Loucy (cell line): Measurements from ENCODE around the gene PPP1R1C.
A peak's percentile ranks its signal among the peaks of the same experiment; 100 is the strongest.

ENCODE experiments used
- H2AFZ ChIP-seq: fragments of 200-600 bp; sonication (generic); 2 replicates; pipeline ENCODE4 v1.6.0; 2016; ENCODE audit warnings: antibody characterized with exemption, mild to moderate bottlenecking, low read length, moderate library complexity
- H3F3A ChIP-seq: fragments of 200-600 bp; 2 replicates; pipeline ENCODE4 v1.6.0; 2016; ENCODE audit warnings: antibody characterized with exemption, low read depth, mild to moderate bottlenecking
- H3K27me3 ChIP-seq: fragments of 200-600 bp; sonication (generic); 2 replicates; pipeline ENCODE4 v1.6.1; 2014; ENCODE audit warnings: low read length, mild to moderate bottlenecking; ENCODE audit not compliant: insufficient read depth, poor library complexity, severe bottlenecking
- H3K36me3 ChIP-seq: fragments of 200-600 bp; sonication (generic); 2 replicates; pipeline ENCODE4 v1.6.1; 2016; ENCODE audit warnings: low read length; ENCODE audit not compliant: insufficient read depth
- H3K4me1 ChIP-seq: fragments of 200-600 bp; sonication (generic); 2 replicates; pipeline ENCODE4 v1.5.1; 2014; ENCODE audit warnings: low read length, mild to moderate bottlenecking; ENCODE audit not compliant: insufficient read depth, poor library complexity, severe bottlenecking
- H3K4me2 ChIP-seq: fragments of 200-600 bp; sonication (generic); 2 replicates; pipeline ENCODE4 v1.6.0; 2014; ENCODE audit warnings: antibody characterized with exemption, low read length, low read depth, mild to moderate bottlenecking; ENCODE audit not compliant: poor library complexity, severe bottlenecking
- H3K4me3 ChIP-seq: fragments of 200-600 bp; sonication (generic); 2 replicates; pipeline ENCODE4 v1.5.1; 2014; ENCODE audit warnings: low read length, mild to moderate bottlenecking, mixed read lengths; ENCODE audit not compliant: poor library complexity, severe bottlenecking
- H3K79me2 ChIP-seq: fragments of 200-600 bp; sonication (generic); 2 replicates; pipeline ENCODE4 v1.6.1; 2014; ENCODE audit warnings: low read length; ENCODE audit not compliant: insufficient read depth
- H3K9ac ChIP-seq: fragments of 200-600 bp; sonication (generic); 2 replicates; pipeline ENCODE4 v1.6.0; 2014; ENCODE audit warnings: mild to moderate bottlenecking, low read depth, low read length, moderate library complexity; ENCODE audit not compliant: poor library complexity, severe bottlenecking
- H3K9me2 ChIP-seq: fragments of 200-600 bp; sonication (generic); replicated peaks from 2 replicates; pipeline ENCODE4 v1.6.1; 2016; ENCODE audit warnings: low read depth, low read length, mixed read lengths
- H3K9me3 ChIP-seq: fragments of 200-600 bp; sonication (generic); 2 replicates; pipeline ENCODE4 v1.6.1; 2014; ENCODE audit warnings: mild to moderate bottlenecking, antibody characterized with exemption, low read length, low read depth; ENCODE audit not compliant: insufficient read depth
- H4K20me1 ChIP-seq: fragments of 200-600 bp; sonication (generic); 2 replicates; pipeline ENCODE4 v1.6.0; 2014; ENCODE audit warnings: antibody characterized with exemption, low read length, mild to moderate bottlenecking; ENCODE audit not compliant: insufficient read depth, poor library complexity, severe bottlenecking
- EZH2phosphoT487 ChIP-seq: fragments of 200-600 bp; IDR thresholded peaks from 2 replicates; pipeline ENCODE4 v1.6.1; 2018; ENCODE audit warnings: antibody characterized with exemption, mild to moderate bottlenecking, moderate library complexity, borderline replicate concordance
- TF ChIP-seq, protein P1 (sequence below): fragments of 200-600 bp; sonication (generic); conservative IDR thresholded peaks from 2 replicates; pipeline ENCODE4 v1.5.1; 2014; ENCODE audit warnings: mild to moderate bottlenecking, antibody characterized with exemption, low read length

The PPP1R1C gene

DNA sequence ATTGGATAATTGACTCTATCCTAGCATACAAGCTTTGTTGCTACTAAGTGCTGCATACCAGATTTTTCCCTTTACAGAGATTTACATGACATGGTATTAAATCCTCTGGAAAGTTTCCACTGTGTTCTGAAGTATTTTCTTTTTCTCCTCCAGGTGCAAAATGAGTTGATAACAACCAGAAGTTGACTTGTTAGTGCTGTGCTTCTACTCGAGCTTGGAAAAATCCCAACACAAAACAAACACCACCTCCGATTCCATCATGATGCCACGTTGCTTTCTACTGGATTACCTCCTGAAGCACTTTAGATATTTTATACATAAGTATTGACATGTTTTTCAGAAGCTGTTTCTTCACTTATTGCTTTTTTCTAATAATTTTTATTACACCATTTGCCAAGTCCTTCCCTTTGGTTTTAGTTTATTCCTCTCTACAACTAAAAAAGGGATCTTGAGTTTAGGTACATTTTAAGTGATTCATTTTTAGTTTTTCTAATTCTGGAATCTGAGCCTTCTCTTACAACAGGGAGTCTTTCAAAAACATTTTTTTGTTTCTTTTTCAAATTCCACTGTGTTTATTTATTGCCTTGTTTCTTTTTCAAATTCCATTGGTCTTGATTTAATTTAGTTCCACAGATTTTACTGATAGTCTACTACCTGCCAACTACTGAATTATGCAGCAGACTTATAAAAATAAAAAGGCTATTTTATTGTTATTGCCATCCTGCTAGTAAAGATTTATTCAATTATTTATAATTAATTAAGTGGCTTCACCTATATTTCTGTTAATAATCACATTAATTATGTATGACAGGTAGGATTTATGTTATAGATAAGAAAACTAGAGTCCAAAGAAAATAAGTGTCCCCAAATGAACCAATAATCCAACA lies 143.4 kb downstream of the PPP1R1C start:
- Histone ChIP-seq H3F3A (no peaks in the 10 kb centered on the region), H4K20me1 (no peaks in the 10 kb centered on the region), H3K36me3 (no peaks in the 10 kb centered on the region), H3K4me1 (no peaks in the 10 kb centered on the region), H3K9me2 (no peaks in the 10 kb centered on the region), H3K4me2 (no peak overlapping the region), H3K79me2 (no peaks in the 10 kb centered on the region), H3K27me3 (no peaks in the 10 kb centered on the region), H3K4me3 (no peak overlapping the region), H3K9me3 (no peaks in the 10 kb centered on the region), H3K9ac (no peak overlapping the region), H2AFZ (no peak overlapping the region)
- TF ChIP-seq, protein P1, sequence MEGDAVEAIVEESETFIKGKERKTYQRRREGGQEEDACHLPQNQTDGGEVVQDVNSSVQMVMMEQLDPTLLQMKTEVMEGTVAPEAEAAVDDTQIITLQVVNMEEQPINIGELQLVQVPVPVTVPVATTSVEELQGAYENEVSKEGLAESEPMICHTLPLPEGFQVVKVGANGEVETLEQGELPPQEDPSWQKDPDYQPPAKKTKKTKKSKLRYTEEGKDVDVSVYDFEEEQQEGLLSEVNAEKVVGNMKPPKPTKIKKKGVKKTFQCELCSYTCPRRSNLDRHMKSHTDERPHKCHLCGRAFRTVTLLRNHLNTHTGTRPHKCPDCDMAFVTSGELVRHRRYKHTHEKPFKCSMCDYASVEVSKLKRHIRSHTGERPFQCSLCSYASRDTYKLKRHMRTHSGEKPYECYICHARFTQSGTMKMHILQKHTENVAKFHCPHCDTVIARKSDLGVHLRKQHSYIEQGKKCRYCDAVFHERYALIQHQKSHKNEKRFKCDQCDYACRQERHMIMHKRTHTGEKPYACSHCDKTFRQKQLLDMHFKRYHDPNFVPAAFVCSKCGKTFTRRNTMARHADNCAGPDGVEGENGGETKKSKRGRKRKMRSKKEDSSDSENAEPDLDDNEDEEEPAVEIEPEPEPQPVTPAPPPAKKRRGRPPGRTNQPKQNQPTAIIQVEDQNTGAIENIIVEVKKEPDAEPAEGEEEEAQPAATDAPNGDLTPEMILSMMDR, result no peak
- TF ChIP-seq EZH2phosphoT487, result no peak

DNA sequence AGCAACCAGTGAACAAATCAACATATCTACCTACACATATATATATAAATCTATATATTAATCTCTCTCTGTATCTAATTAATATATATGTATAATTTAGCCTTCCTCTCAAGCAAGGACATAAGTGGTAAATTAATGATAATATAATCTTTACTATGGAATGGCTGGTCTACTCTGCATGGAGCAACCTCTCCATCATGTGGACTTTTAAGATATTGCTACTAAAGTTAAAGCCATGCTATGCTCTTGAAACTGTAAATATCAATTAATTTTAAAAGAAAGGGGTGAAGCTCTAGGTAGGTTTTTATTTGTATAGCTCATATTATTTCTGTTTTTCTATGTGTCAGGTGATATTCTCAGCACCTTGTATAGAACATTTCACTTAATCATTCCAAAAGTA lies 147.0 kb downstream of the PPP1R1C start:
- Histone ChIP-seq H4K20me1 (no peaks in the 10 kb centered on the region), H2AFZ (no peak overlapping the region), H3K27me3 (no peaks in the 10 kb centered on the region), H3K4me1 (no peaks in the 10 kb centered on the region), H3K36me3 (no peaks in the 10 kb centered on the region), H3K9me2 (no peaks in the 10 kb centered on the region), H3K9me3 (no peaks in the 10 kb centered on the region), H3F3A (no peaks in the 10 kb centered on the region), H3K4me3 (no peak overlapping the region), H3K9ac (no peak overlapping the region), H3K79me2 (no peaks in the 10 kb centered on the region), H3K4me2 (no peak overlapping the region)
- TF ChIP-seq, protein P1, result peak; percentile 35
- TF ChIP-seq EZH2phosphoT487, result no peak

DNA sequence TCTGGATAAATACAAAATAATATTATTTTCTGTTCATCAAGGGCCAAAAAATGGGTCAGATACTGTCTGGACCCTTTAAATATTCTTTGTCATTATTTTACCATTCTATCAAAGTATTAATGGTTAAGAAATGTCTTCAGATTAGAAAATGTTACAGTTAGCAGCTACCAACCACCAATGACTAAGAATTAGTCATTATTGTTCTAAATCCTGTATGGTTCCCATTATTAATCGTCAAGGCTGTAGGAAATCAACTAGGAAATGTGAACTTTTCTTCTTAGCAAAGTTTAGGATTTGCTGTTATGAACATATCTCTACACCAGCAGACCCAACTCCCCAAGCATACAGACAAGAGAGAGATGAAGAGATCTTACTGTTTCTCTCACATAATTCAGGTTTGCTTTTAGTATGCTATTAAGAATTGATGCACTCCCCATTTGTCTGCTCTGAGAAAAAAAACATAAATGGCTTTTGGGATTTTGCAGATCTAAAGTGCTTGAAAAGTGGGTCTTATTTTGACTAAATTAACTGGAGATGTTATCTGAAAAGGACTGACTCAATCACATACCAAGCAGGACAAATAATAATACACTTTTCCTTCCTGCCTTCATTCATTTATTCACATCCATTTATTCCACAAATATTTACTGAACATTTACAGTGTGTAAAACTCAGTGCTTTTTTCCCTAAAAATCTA lies 147.7 kb downstream of the PPP1R1C start:
- Histone ChIP-seq H3K9ac (no peak overlapping the region), H3K4me2 (no peak overlapping the region), H3F3A (no peaks in the 10 kb centered on the region), H2AFZ (no peak overlapping the region), H3K79me2 (no peaks in the 10 kb centered on the region), H3K9me2 (no peaks in the 10 kb centered on the region), H3K4me1 (no peaks in the 10 kb centered on the region), H3K27me3 (no peaks in the 10 kb centered on the region), H4K20me1 (no peaks in the 10 kb centered on the region), H3K4me3 (no peak overlapping the region), H3K9me3 (no peaks in the 10 kb centered on the region), H3K36me3 (no peaks in the 10 kb centered on the region)
- TF ChIP-seq, protein P1, result no peak
- no peak for TF ChIP-seq EZH2phosphoT487
